K562 treated with DMSO at 1 percent for 12 hours (cell line): ENCODE data around the gene COL12A1. TPM values are rescaled to one million over a fixed set of nuclear protein-coding genes. Genes with fewer than 3 reads are reported as not detected.

Source experiments
- total RNA-seq: library from RNA; unstranded; fragments of 300-600 nt; gene quantifications from 2 replicates; pipeline ENCODE4 v1.2.3, GENCODE V29; 2022; ENCODE audit not compliant: insufficient read depth

COL12A1 gene
- not detected in 2 replicates for total RNA-seq

GRCh38 chr6:75205776-75206575 is at the start of gene COL12A1:
COL12A1 (minus strand) TSS chr6:75206053; CDS start chr6:75202792, 3,261 bp downstream.

GRCh38 chr6:75243333-75244062 is 37.6 kb upstream of the COL12A1 start, which contains the start of gene COX7A2:
COX7A2 (minus strand) TSS chr6:75243801; CDS start chr6:75243734, 67 bp downstream.

Other genes with a start within 250 kb of the COL12A1 start
- gene COX7A2, start 37.7 kb upstream of the COL12A1 start, total RNA-seq, result 372 and 457 TPM in 2 replicates
- 11.3 and 44.6 TPM in 2 replicates for gene TMEM30A, start 78.7 kb upstream of the COL12A1 start, total RNA-seq